OCI-LY1 (cell line): ENCODE measurements around the gene CCDC12.
A peak's percentile ranks its signal among the peaks of the same experiment; 100 is the strongest.

Experiments
- H2AFZ ChIP-seq: fragments of 200-600 bp; sonication (generic), shearing (Covaris generic); 2 replicates; pipeline ENCODE4 v1.6.0; 2014; ENCODE audit warnings: antibody characterized with exemption, mild to moderate bottlenecking, low read length
- H3F3A ChIP-seq: fragments of 200-600 bp; sonication (generic), shearing (Covaris generic); 2 replicates; pipeline ENCODE4 v1.6.0; 2014; ENCODE audit warnings: mild to moderate bottlenecking, antibody characterized with exemption, low read length, moderate library complexity; ENCODE audit not compliant: insufficient read depth
- H3K27ac ChIP-seq: fragments of 200-600 bp; sonication (generic); 2 replicates; pipeline ENCODE4 v1.5.1; 2014; ENCODE audit warnings: low read length, mixed run types, mild to moderate bottlenecking, low read depth; ENCODE audit not compliant: poor library complexity, severe bottlenecking
- H3K27me3 ChIP-seq: fragments of 200-600 bp; sonication (generic); 2 replicates; pipeline ENCODE4 v1.6.0; 2014; ENCODE audit warnings: antibody characterized with exemption, mild to moderate bottlenecking, low read length, moderate library complexity; ENCODE audit not compliant: insufficient read depth
- H3K36me3 ChIP-seq: fragments of 200-600 bp; sonication (generic); 2 replicates; pipeline ENCODE4 v1.6.1; 2014; ENCODE audit warnings: mild to moderate bottlenecking, antibody characterized with exemption, low read length, moderate library complexity, mixed read lengths; ENCODE audit not compliant: insufficient read depth
- H3K4me1 ChIP-seq: fragments of 200-600 bp; sonication (generic); 2 replicates; pipeline ENCODE4 v1.5.1; 2014; ENCODE audit warnings: mild to moderate bottlenecking, low read length, moderate library complexity; ENCODE audit not compliant: insufficient read depth, severe bottlenecking
- H3K4me2 ChIP-seq: fragments of 200-600 bp; sonication (generic), shearing (Covaris generic); 2 replicates; pipeline ENCODE4 v1.6.1; 2014; ENCODE audit warnings: low read length
- H3K4me3 ChIP-seq: fragments of 200-600 bp; sonication (generic); 2 replicates; pipeline ENCODE4 v1.5.1; 2014; ENCODE audit warnings: low read length, low read depth, mild to moderate bottlenecking, mixed read lengths; ENCODE audit not compliant: poor library complexity, severe bottlenecking
- H3K79me2 ChIP-seq: fragments of 200-600 bp; shearing (Covaris generic); 2 replicates; pipeline ENCODE4 v1.6.1; 2016; ENCODE audit warnings: mixed run types, low read length, mixed read lengths; ENCODE audit not compliant: insufficient read depth
- H3K9ac ChIP-seq: fragments of 200-600 bp; sonication (generic), shearing (Covaris generic); 2 replicates; pipeline ENCODE4 v1.6.1; 2014; ENCODE audit warnings: mild to moderate bottlenecking, low read length, mixed read lengths
- H3K9me2 ChIP-seq: fragments of 200-600 bp; sonication (generic), shearing (Covaris generic); 2 replicates; pipeline ENCODE4 v1.6.1; 2014; ENCODE audit warnings: low read depth, mild to moderate bottlenecking, low read length, mixed read lengths
- H3K9me3 ChIP-seq: fragments of 200-600 bp; shearing (Covaris generic); 2 replicates; pipeline ENCODE4 v1.6.1; 2014; ENCODE audit warnings: low read length, mixed read lengths
- H4K20me1 ChIP-seq: fragments of 200-600 bp; sonication (generic), shearing (Covaris generic); 2 replicates; pipeline ENCODE4 v1.6.0; 2016; ENCODE audit warnings: mild to moderate bottlenecking, low read length; ENCODE audit not compliant: insufficient read depth
- CTCF ChIP-seq: fragments of 200-600 bp; sonication (generic), shearing (Covaris generic); IDR thresholded peaks from 2 replicates; pipeline ENCODE4 v1.5.1; 2017; ENCODE audit warnings: mild to moderate bottlenecking, antibody characterized with exemption, low read length, moderate library complexity, mixed read lengths
- EZH2 ChIP-seq: fragments of 200-600 bp; sonication (generic), shearing (Covaris generic); IDR thresholded peaks from 2 replicates; pipeline ENCODE4 v1.8.0; 2017; ENCODE audit warnings: borderline replicate concordance, mixed run types, mild to moderate bottlenecking, antibody characterized with exemption, low read length, moderate library complexity, mixed read lengths

CCDC12 gene

GRCh38 chr3:46950177-46950576 is 26.4 kb downstream of the CCDC12 start:
- H3F3A ChIP-seq, result no peaks in the 10 kb centered on the region
- no peaks in the 10 kb centered on the region for H3K27me3 ChIP-seq
- peaks cover 94% of the 10 kb centered on the region for H3K79me2 ChIP-seq
- H3K9me3 ChIP-seq, result no peaks in the 10 kb centered on the region
- H2AFZ ChIP-seq, result no peak overlapping the region
- H4K20me1 ChIP-seq, result no peaks in the 10 kb centered on the region
- no peak for TF ChIP-seq CTCF
- no peak for TF ChIP-seq EZH2
- no peaks in the 10 kb centered on the region for H3K9me2 ChIP-seq
- peaks cover 45% of the 10 kb centered on the region for H3K4me1 ChIP-seq
- no peak overlapping the region for H3K4me3 ChIP-seq
- no peak overlapping the region for H3K9ac ChIP-seq
- H3K27ac ChIP-seq, result no peak overlapping the region
- H3K36me3 ChIP-seq, result peaks cover 44% of the 10 kb centered on the region; the same call in 1 of the 2 replicates
- H3K4me2 ChIP-seq, result no peak overlapping the region

- H3K9me2 ChIP-seq, result no peaks in the 10 kb centered on the region
- H3K27ac ChIP-seq, result peak overlapping the region; percentile 55
- H2AFZ ChIP-seq, result no peak overlapping the region
- H3K9ac ChIP-seq, result no peak overlapping the region
- no peaks in the 10 kb centered on the region for H3K9me3 ChIP-seq
- peaks cover 44% of the 10 kb centered on the region; the same call in 1 of the 2 replicates for H3K36me3 ChIP-seq
- no peak overlapping the region for H3K4me3 ChIP-seq
- H3K79me2 ChIP-seq, result peaks cover 94% of the 10 kb centered on the region
- TF ChIP-seq EZH2 (no peak), CTCF (no peak)
- peaks cover 34% of the 10 kb centered on the region for H3K4me1 ChIP-seq
- H3K27me3 ChIP-seq, result no peaks in the 10 kb centered on the region
- no peaks in the 10 kb centered on the region for H3F3A ChIP-seq
- H3K4me2 ChIP-seq, result no peak overlapping the region
- no peaks in the 10 kb centered on the region for H4K20me1 ChIP-seq
Measured at GRCh38 chr3:46948830-46949671, 27.5 kb downstream of the CCDC12 start.

- TF ChIP-seq EZH2, result no peak
- TF ChIP-seq CTCF, result no peak
- no peak overlapping the region for H2AFZ ChIP-seq
- no peak overlapping the region for H3K9ac ChIP-seq
- H3K27me3 ChIP-seq, result no peaks in the 10 kb centered on the region
- H3K36me3 ChIP-seq, result peaks cover 44% of the 10 kb centered on the region; the same call in 1 of the 2 replicates
- no peak overlapping the region for H3K4me3 ChIP-seq
- H3K27ac ChIP-seq, result no peak overlapping the region
- no peaks in the 10 kb centered on the region for H3K9me2 ChIP-seq
- peaks cover 94% of the 10 kb centered on the region for H3K79me2 ChIP-seq
- no peaks in the 10 kb centered on the region for H4K20me1 ChIP-seq
- H3F3A ChIP-seq, result no peaks in the 10 kb centered on the region
- H3K4me2 ChIP-seq, result no peak overlapping the region
- peaks cover 25% of the 10 kb centered on the region for H3K4me1 ChIP-seq
- H3K9me3 ChIP-seq, result no peaks in the 10 kb centered on the region
Measured at GRCh38 chr3:46947981-46948791, 28.4 kb downstream of the CCDC12 start.
